LNCaP clone FGC (cell line): ENCODE results near the gene EIF5A2.

ENCODE experiments used
- DNase-seq: peaks from one replicate; pipeline ENCODE4 v3.0.0-alpha.2; 2011; ENCODE audit warnings: low read depth
- H3K4me3 ChIP-seq: 2 replicates; pipeline ENCODE4 v1.5.1; 2011; ENCODE audit warnings: mild to moderate bottlenecking, low read depth, low read length, control low read depth
- TF ChIP-seq, protein P1 (sequence below): IDR thresholded peaks from 2 replicates; pipeline ENCODE4 v1.5.1; 2012; ENCODE audit warnings: mild to moderate bottlenecking; ENCODE audit not compliant: control insufficient read depth, insufficient read depth; ENCODE audit errors: extremely low read depth

The EIF5A2 gene

DNA sequence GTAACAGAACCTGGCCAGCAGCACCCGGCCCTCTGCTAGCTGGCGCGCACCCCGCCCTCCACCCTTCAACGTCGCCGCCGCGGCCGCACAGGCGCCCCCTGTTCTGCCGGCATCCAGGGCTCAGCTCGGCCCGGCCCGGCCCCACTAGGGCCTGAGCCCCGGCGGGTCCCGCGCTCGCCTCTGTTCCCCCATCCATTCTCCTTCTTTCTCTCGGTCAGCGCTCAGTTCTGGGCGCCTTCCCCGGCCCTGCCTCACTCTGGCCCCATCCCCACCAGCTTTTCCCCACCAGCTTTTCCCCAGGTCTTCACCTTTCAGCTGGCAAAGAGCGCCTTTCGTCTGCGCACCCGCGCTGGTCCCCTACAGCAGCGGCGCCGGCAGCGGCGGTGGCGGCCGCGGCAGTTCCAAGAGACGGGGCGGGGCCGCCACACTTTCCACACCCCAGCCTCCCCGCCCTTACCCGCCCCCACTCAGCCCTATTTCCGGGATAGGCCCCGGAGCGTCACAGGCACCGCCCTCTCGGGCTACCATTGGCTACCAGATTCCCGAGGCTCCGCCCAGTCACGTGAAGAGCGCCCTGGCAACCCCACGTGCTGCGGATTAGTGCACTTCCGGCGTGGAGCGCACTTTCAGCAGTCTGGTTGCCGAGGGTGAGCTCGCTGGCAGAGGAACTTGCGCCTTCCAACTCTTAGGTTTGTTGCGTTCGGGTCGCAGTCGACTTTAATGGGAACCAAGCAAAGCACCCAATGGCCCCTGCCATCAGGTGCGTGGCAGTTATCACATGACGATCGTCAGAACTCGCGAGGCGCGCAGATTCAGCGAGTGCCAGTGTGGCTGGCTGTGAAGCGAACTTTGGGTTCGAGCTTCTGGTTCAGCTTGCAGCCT is at the start of gene EIF5A2:
Gene EIF5A2, minus strand, starts transcription at position 403 of the 882 bp plus-strand sequence. CDS start 831 bp downstream, outside the sequence.
- peak; percentile 75 for DNase-seq
- H3K4me3 ChIP-seq = peak within 1 kb of the TSS; percentile 56
- TF ChIP-seq, protein P1, sequence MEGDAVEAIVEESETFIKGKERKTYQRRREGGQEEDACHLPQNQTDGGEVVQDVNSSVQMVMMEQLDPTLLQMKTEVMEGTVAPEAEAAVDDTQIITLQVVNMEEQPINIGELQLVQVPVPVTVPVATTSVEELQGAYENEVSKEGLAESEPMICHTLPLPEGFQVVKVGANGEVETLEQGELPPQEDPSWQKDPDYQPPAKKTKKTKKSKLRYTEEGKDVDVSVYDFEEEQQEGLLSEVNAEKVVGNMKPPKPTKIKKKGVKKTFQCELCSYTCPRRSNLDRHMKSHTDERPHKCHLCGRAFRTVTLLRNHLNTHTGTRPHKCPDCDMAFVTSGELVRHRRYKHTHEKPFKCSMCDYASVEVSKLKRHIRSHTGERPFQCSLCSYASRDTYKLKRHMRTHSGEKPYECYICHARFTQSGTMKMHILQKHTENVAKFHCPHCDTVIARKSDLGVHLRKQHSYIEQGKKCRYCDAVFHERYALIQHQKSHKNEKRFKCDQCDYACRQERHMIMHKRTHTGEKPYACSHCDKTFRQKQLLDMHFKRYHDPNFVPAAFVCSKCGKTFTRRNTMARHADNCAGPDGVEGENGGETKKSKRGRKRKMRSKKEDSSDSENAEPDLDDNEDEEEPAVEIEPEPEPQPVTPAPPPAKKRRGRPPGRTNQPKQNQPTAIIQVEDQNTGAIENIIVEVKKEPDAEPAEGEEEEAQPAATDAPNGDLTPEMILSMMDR = no peak

DNA sequence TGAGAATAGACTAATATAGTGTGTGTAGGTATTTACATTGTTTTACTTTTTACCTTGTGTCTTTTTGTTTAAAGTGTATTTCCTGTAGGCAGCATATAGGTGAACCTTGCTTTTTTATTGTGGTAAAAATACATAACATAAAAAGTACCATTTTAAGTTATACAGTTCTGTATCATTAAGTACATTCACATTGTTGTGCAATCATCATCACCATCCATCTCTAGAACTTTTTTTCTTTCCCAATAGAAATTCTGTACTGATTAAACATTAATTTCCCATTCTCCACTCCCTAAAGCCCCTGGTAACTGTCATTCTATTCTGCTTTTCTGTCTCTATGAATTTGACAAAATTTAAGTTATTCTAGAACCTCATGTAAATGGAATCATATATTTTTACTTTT is 48.2 kb upstream of the EIF5A2 start:
- TF ChIP-seq, protein P1 = no peak
- no peak overlapping the region for H3K4me3 ChIP-seq
- no peak for DNase-seq

DNA sequence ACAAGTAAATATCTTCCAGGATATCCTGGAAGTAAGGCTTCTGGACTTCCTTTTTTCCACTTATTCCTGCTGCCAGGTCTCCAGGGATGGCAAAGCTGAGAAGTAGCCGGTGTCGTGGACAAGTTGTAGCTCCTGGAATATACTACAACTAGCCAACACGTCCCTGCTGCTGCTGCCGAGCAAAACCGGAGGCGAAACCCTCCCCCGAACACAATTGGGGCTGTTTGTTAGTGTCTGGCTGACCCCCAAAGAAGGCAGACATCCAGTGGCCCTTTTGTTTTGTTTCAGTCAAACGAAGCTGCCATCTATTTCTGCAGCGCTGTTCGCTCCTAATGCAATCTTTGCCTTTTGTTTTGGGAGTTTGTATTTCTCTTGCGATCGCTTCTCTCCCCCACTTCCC is 45.3 kb upstream of the EIF5A2 start:
- DNase-seq = no peak
- H3K4me3 ChIP-seq = no peak overlapping the region
- TF ChIP-seq, protein P1 = no peak

DNA sequence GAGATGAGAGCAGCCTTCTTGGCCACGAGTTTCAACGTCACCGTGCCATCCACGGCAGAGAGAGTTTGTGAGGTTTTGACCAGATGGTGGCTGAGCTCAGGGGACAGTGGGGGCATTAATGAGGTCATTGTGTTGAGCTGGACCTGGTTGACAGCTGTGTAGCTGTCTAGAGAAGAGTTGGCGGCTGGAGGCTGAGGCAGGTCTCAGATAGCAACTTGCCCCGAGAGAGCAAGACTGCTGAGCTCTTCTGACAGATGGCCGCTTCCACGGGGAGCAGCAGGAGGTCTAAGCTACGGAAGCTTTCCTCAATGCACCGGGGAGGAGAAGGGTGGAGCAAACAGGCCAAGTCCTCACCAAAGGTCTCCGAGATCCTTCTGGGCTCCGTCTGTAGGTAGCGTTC is 44.8 kb upstream of the EIF5A2 start:
- TF ChIP-seq, protein P1 = no peak
- DNase-seq = no peak
- H3K4me3 ChIP-seq = no peak overlapping the region

DNA sequence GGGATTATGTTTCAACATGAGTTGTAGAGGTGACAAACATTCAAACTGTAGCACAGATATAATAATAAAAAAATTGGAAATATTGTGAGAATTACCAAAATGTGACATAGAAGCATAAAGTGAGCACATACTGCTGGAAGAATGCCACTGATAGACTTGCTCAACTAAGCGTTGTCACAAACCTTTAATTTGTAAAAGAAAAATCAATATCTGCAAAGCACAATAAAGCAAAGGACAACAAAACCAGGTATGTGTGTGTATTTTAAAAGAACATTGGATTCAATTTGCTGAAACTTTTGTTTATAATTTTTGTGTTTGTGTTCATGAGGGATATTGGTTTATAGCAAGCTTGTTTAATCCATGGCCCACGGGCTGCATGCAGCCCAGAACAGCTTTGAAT is 40.8 kb upstream of the EIF5A2 start:
- TF ChIP-seq, protein P1 = no peak
- DNase-seq = no peak
- H3K4me3 ChIP-seq = no peak overlapping the region

DNA sequence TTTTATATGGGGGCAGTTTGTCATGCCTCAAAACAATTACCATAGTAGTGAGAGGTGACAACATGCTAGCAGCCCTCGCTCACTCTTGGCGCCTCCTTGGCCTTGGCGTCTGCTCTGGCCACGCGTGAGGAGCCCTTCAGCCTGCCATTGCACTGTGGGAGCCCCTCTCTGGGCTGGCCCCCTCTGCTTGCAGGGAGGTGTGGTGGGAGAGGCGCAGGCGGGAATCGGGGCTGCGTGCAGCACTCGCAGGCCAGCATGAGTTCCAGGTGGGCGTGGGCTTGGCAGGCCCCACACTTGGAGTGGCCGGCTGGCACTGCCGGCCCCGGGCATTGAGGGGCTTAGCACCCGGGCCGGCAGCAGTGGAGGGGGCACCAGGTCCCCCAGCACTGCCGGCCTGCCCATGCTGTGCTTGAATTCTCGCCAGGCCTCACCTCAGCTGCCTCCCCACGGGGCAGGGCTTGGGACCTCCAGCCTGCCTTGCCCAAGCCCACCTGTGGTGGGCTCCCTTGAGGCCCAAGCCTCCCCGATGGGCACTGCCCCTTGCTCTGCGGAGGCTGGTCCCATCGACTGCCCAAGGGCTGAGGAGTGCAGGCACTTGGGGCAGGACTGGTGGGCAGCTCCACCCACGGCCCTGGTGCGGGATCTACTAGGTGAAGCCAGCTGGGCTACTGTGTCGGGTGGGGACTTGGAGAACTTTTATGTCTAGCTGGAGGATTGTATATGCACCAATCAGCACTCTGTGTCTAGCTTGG is 38.8 kb upstream of the EIF5A2 start:
- DNase-seq = no peak
- no peak overlapping the region for H3K4me3 ChIP-seq
- TF ChIP-seq, protein P1 = no peak
